Naive thymus-derived CD4-positive, alpha-beta T cell (primary cell): ENCODE results near the gene C2. TPM values are rescaled to one million over a fixed set of nuclear protein-coding genes. Genes with fewer than 3 reads are reported as not detected.
A peak's percentile ranks its signal among the peaks of the same experiment; 100 is the strongest.

Experiments
- ATAC-seq: fragments of 150-1000 bp; cut with Tn5 transposase; 2 replicates; pipeline ENCODE4 v1.10.0; 2021; ENCODE audit warnings: mild to moderate bottlenecking, moderate library complexity
- CTCF ChIA-PET: fragments of 350-600 bp; sonication (Branson Sonifier 250); formaldehyde crosslinking; loops from one replicate; lab custom pipeline; 2021; ENCODE audit warnings: antibody characterized with exemption; lab: Charles Lee
- POLR2A ChIA-PET: fragments of 350-600 bp; sonication (Branson Sonifier 250); formaldehyde crosslinking; loops from one replicate; lab custom pipeline; 2021; ENCODE audit warnings: antibody characterized with exemption, inconsistent platforms; lab: Charles Lee
- DNase-seq, 9 donors: peaks; one replicate each; pipeline versions ENCODE4 v3.0.0 to v3.0.0-alpha.2; 2020 to 2022; ENCODE audit warnings: mixed read lengths in 1 of 9
- H3K27ac ChIP-seq: one replicate; pipeline ENCODE4 v1.7.0; 2013; ENCODE audit warnings: mild to moderate bottlenecking, low read depth, low read length, moderate library complexity
- H3K27me3 ChIP-seq, 2 donors: one replicate each; pipeline ENCODE4 v1.7.0; 2013; ENCODE audit warnings: low read length in 2 of 2, mild to moderate bottlenecking in 2 of 2, moderate library complexity in 2 of 2; ENCODE audit not compliant: control insufficient read depth in 2 of 2, insufficient read depth in 2 of 2
- H3K36me3 ChIP-seq, 3 experiments: 1 replicate in 2 of 3; 2 replicates in 1 of 3; pipeline ENCODE4 v1.7.0; 2013; ENCODE audit warnings: low read length in 3 of 3, mild to moderate bottlenecking in 3 of 3, moderate library complexity in 1 of 3; ENCODE audit not compliant: insufficient read depth in 3 of 3, control insufficient read depth in 2 of 3
- H3K4me1 ChIP-seq, 2 donors: one replicate each; pipeline ENCODE4 v1.7.0; 2013; ENCODE audit warnings: low read length in 2 of 2, mild to moderate bottlenecking in 2 of 2, moderate library complexity in 1 of 2; ENCODE audit not compliant: control insufficient read depth in 2 of 2, insufficient read depth in 2 of 2
- H3K4me3 ChIP-seq: 2 replicates; pipeline ENCODE4 v1.7.0; 2013; ENCODE audit warnings: mild to moderate bottlenecking, low read length
- H3K9me3 ChIP-seq, 3 experiments: 1 replicate in 2 of 3; 2 replicates in 1 of 3; pipeline ENCODE4 v1.7.0; 2013; ENCODE audit warnings: low read length in 3 of 3; ENCODE audit not compliant: control insufficient read depth in 2 of 3
- H3K27ac Mint-ChIP-seq, 9 donors: one replicate each; pipeline ENCODE4 v1.8.0; 2020 to 2022; ENCODE audit warnings: mixed read lengths in 9 of 9, mild to moderate bottlenecking in 8 of 9, moderate library complexity in 5 of 9, inconsistent platforms in 2 of 9
- H3K27me3 Mint-ChIP-seq, 5 donors: one replicate each; pipeline ENCODE4 v1.8.0; 2021 to 2022; ENCODE audit warnings: mixed read lengths in 5 of 5, mild to moderate bottlenecking in 1 of 5
- H3K36me3 Mint-ChIP-seq, 5 donors: one replicate each; pipeline ENCODE4 v1.8.0; 2020 to 2022; ENCODE audit warnings: mixed read lengths in 5 of 5, mild to moderate bottlenecking in 3 of 5, inconsistent platforms in 1 of 5
- H3K4me1 Mint-ChIP-seq, 7 donors: one replicate each; pipeline ENCODE4 v1.8.0; 2020 to 2022; ENCODE audit warnings: mixed read lengths in 7 of 7, mild to moderate bottlenecking in 3 of 7, inconsistent platforms in 1 of 7
- H3K4me3 Mint-ChIP-seq, 10 donors: one replicate each; pipeline ENCODE4 v1.8.0; 2020 to 2022; ENCODE audit warnings: mild to moderate bottlenecking in 10 of 10, mixed read lengths in 10 of 10, moderate library complexity in 6 of 10, inconsistent platforms in 2 of 10
- H3K9me3 Mint-ChIP-seq, 11 donors: one replicate each; pipeline ENCODE4 v1.8.0; 2020 to 2022; ENCODE audit warnings: mixed read lengths in 11 of 11, mild to moderate bottlenecking in 4 of 11, inconsistent platforms in 1 of 11, moderate library complexity in 1 of 11
- intact Hi-C, 2 donors: fragments of 100-400 bp; cut with micrococcal nuclease; formaldehyde crosslinking; loops; one replicate each; pipeline ENCODE4 v1.15.1; 2023
- polyA plus RNA-seq, 2 donors: library from polyadenylated mRNA; unstranded; fragments of 300-500 nt; fragmentation: Illumina TruSeq; gene quantifications; one replicate each; pipeline ENCODE4 v1.2.3, GENCODE V29; 2021
- total RNA-seq, 6 experiments: library from RNA in 5 of 6; stranded (reverse) in 5 of 6; gene quantifications; 1 replicate in 5 of 6; 2 replicates in 1 of 6; pipeline ENCODE4 v1.2.3 and lab custom pipeline; 2021 to 2026

C2 gene
- total and polyA plus RNA-seq, 7 experiments from 2014 or later, result 0.10 to 8.2 (median 2.1) TPM; not detected in 1

- ChIA-PET POLR2A (interaction anchor here (1.2 to 6.6 kb wide), 3 partner anchors 10 to 15 kb away, joined by 3 to 108 read pairs (median 9); partner anchors contain the start of genes NELFE and SKIC2), CTCF (interaction anchor here (1.9 kb wide), 1 partner anchor 10 kb away, joined by 10 read pairs; the partner anchor contains the start of genes NELFE and SKIC2)
- no peaks in the 10 kb centered on the region for H3K27me3 ChIP-seq
- H3K9me3 ChIP-seq, result no peaks in the 10 kb centered on the region
- no peak overlapping the region for H3K27ac ChIP-seq
- no peak overlapping the region for H3K4me3 ChIP-seq
- peaks cover 0 to 32% (median 16%) of the 10 kb centered on the region in 5 donors for H3K36me3 Mint-ChIP-seq
- ATAC-seq (no peak), DNase-seq (no peak)
- H3K4me1 ChIP-seq, result peaks cover 21 to 22% of the 10 kb centered on the region in 2 donors
- peaks cover 3 to 59% (median 26%) of the 10 kb centered on the region in 3 experiments for H3K36me3 ChIP-seq
- peak overlapping the region in 7 of 9 donors; percentile 98 to 100 (median 100) for H3K27ac Mint-ChIP-seq
- peaks cover 0 to 7% (median 0%) of the 10 kb centered on the region in 11 donors for H3K9me3 Mint-ChIP-seq
- peaks cover 20 to 44% (median 35%) of the 10 kb centered on the region in 7 donors for H3K4me1 Mint-ChIP-seq
- peaks cover 0 to 5% (median 0%) of the 10 kb centered on the region in 5 donors for H3K27me3 Mint-ChIP-seq
- H3K4me3 Mint-ChIP-seq, result peak overlapping the region in 5 of 10 donors; percentile 20 to 99 (median 61)
- intact Hi-C loops, result no loop called here
Measured at GRCh38 chr6:31968791-31969711, 41.5 kb downstream of the C2 start.

GRCh38 chr6:31969712-31970603 is 42.4 kb downstream of the C2 start:
- Mint-ChIP-seq H3K4me3 (peak overlapping the region; percentile 56 to 99 (median 74)), H3K9me3 (peaks cover 0 to 7% (median 0%) of the 10 kb centered on the region in 11 donors)

GRCh38 chr6:31970604-31971271 is 43.2 kb downstream of the C2 start:
- Mint-ChIP-seq H3K27ac (peak overlapping the region; percentile 97 to 100 (median 100)), H3K4me3 (peak overlapping the region; percentile 61 to 99 (median 99)), H3K36me3 (peaks cover 0 to 31% (median 11%) of the 10 kb centered on the region in 5 donors), H3K9me3 (peaks cover 0 to 7% (median 0%) of the 10 kb centered on the region in 11 donors), H3K27me3 (peaks cover 0 to 5% (median 0%) of the 10 kb centered on the region in 5 donors), H3K4me1 (peaks cover 20 to 51% (median 42%) of the 10 kb centered on the region in 7 donors)
- ChIA-PET POLR2A (interaction anchor here (1.1 to 6.6 kb wide), 3 partner anchors 9 to 19 kb away, joined by 3 to 108 read pairs (median 9); partner anchors contain the start of genes NELFE and SKIC2), CTCF (interaction anchor here (0.6 to 1.9 kb wide), 2 partner anchors 11 to 1356 kb away, joined by 3 to 10 read pairs; partner anchors contain the start of genes NELFE and SKIC2)
- peak overlapping the region; percentile 90 for H3K4me3 ChIP-seq
- ATAC-seq (no peak), DNase-seq (no peak)
- H3K9me3 ChIP-seq, result no peaks in the 10 kb centered on the region
- H3K36me3 ChIP-seq, result peaks cover 0 to 49% (median 22%) of the 10 kb centered on the region in 3 experiments
- H3K4me1 ChIP-seq, result peaks cover 21 to 22% of the 10 kb centered on the region in 2 donors
- intact Hi-C loops, result loop anchor here in 1 of 2 donors (10.0 kb wide), 2 partner anchors 106 to 236 kb away; partner anchors contain the start of genes CLIC1 and NEU1
- H3K27me3 ChIP-seq, result no peaks in the 10 kb centered on the region
- H3K27ac ChIP-seq, result peak overlapping the region; percentile 97

More at GRCh38 chr6:31969712-31970603, 42.4 kb downstream of the C2 start:
- H3K36me3 Mint-ChIP-seq, result peaks cover 0 to 33% (median 18%) of the 10 kb centered on the region in 5 donors
- Histone ChIP-seq H3K9me3 (no peaks in the 10 kb centered on the region), H3K36me3 (peaks cover 0 to 52% (median 22%) of the 10 kb centered on the region in 3 experiments), H3K27ac (peak overlapping the region; percentile 97), H3K4me3 (no peak overlapping the region), H3K4me1 (peaks cover 21 to 22% of the 10 kb centered on the region in 2 donors), H3K27me3 (no peaks in the 10 kb centered on the region)
- ATAC-seq (no peak), DNase-seq (no peak)
- peaks cover 20 to 51% (median 42%) of the 10 kb centered on the region in 7 donors for H3K4me1 Mint-ChIP-seq
- ChIA-PET CTCF (interaction anchor here (1.9 kb wide), 1 partner anchor 11 kb away, joined by 10 read pairs; the partner anchor contains the start of genes NELFE and SKIC2), POLR2A (interaction anchor here (1.2 to 6.6 kb wide), 3 partner anchors 10 to 16 kb away, joined by 3 to 108 read pairs (median 9); partner anchors contain the start of genes NELFE and SKIC2)
- peaks cover 0 to 5% (median 0%) of the 10 kb centered on the region in 5 donors for H3K27me3 Mint-ChIP-seq
- intact Hi-C loops, result loop anchor here in 1 of 2 donors (10.0 kb wide), 2 partner anchors 105 to 235 kb away; partner anchors contain the start of genes CLIC1 and NEU1
- H3K27ac Mint-ChIP-seq, result peak overlapping the region; percentile 97 to 100 (median 100)

- intact Hi-C loops, result loop anchor here in 1 of 2 donors (10.0 kb wide), 2 partner anchors 107 to 237 kb away; partner anchors contain the start of genes CLIC1 and NEU1
- ChIA-PET CTCF (interaction anchor here (0.6 kb wide), 1 partner anchor 1357 kb away, joined by 3 read pairs; no protein-coding TSS in a partner anchor), POLR2A (interaction anchor here (0.6 to 6.6 kb wide), 14 partner anchors 8 to 1572 kb away, joined by 3 to 108 read pairs (median 4); partner anchors contain the start of genes EHMT2, MRPS18B, NELFE and SKIC2)
- H3K27me3 ChIP-seq, result no peaks in the 10 kb centered on the region
- ATAC-seq (no peak), DNase-seq (peak in 1 of 9 donors; percentile 20)
- H3K36me3 ChIP-seq, result peaks cover 0 to 42% (median 20%) of the 10 kb centered on the region in 3 experiments
- peaks cover 0 to 7% (median 0%) of the 10 kb centered on the region in 11 donors for H3K9me3 Mint-ChIP-seq
- H3K27ac ChIP-seq, result peak overlapping the region; percentile 97
- H3K27ac Mint-ChIP-seq, result peak overlapping the region; percentile 97 to 100 (median 100)
- peaks cover 0 to 5% (median 0%) of the 10 kb centered on the region in 5 donors for H3K27me3 Mint-ChIP-seq
- H3K4me3 ChIP-seq, result peak overlapping the region; percentile 90
- H3K36me3 Mint-ChIP-seq, result peaks cover 0 to 30% (median 7%) of the 10 kb centered on the region in 5 donors
- no peaks in the 10 kb centered on the region for H3K9me3 ChIP-seq
- H3K4me3 Mint-ChIP-seq, result peak overlapping the region; percentile 86 to 99 (median 99)
- peaks cover 21 to 22% of the 10 kb centered on the region in 2 donors for H3K4me1 ChIP-seq
- peaks cover 20 to 51% (median 42%) of the 10 kb centered on the region in 7 donors for H3K4me1 Mint-ChIP-seq
Measured at GRCh38 chr6:31971279-31971992, 43.9 kb downstream of the C2 start.
